Renal cortex interstitium (tissue), 3 donors: ENCODE data around the gene GFY. TPM values are rescaled to one million over a fixed set of nuclear protein-coding genes. Genes with fewer than 3 reads are reported as not detected.

Source experiments
- polyA plus RNA-seq, 3 donors: library from polyadenylated mRNA; unstranded; fragments of 120-200 nt; gene quantifications; one replicate each; pipeline ENCODE4 v1.2.1, GENCODE V29; 2013; ENCODE audit not compliant: insufficient read length in 3 of 3

The GFY gene
- polyA plus RNA-seq, 3 donors: not detected

Other genes with a start within 250 kb of the GFY start
- 1 to 10 TPM; 2.5 to 5.3 (median 3.1) TPM for gene SLC6A16, start 100.2 kb upstream of the GFY start, polyA plus RNA-seq
- 10 to 100 TPM; 34.0 to 49.0 (median 34.6) TPM for gene CD37, start 90.0 kb upstream of the GFY start, polyA plus RNA-seq
- 100 to 1,000 TPM in 1 of 3 donors, 10 to 100 TPM in 2; 88.2 to 114 (median 93.0) TPM for gene TEAD2, start 63.0 kb upstream of the GFY start, polyA plus RNA-seq
- 1 to 10 TPM; 4.0 to 6.4 (median 5.1) TPM for gene DKKL1, start 61.5 kb upstream of the GFY start, polyA plus RNA-seq
- gene KASH5, start 37.1 kb upstream of the GFY start, polyA plus RNA-seq: under 1 TPM; 0.14 to 0.57 (median 0.45) TPM
- gene PTH2, start 1.9 kb upstream of the GFY start, polyA plus RNA-seq: not detected
- gene SLC17A7, start 16.1 kb downstream of the GFY start, polyA plus RNA-seq: under 1 TPM; 0.19 to 0.47 (median 0.33) TPM
- 100 to 1,000 TPM in 1 of 3 donors, 10 to 100 TPM in 2; 85.0 to 102 (median 91.3) TPM for gene PIH1D1, start 26.4 kb downstream of the GFY start, polyA plus RNA-seq
- gene ALDH16A1, start 27.8 kb downstream of the GFY start, polyA plus RNA-seq: 10 to 100 TPM; 14.4 to 27.7 (median 26.4) TPM
- gene FLT3LG, start 48.8 kb downstream of the GFY start, polyA plus RNA-seq: 1 to 10 TPM; 2.5 to 4.4 (median 3.2) TPM
- 1,000 to 10,000 TPM; 2,269 to 2,915 (median 2,804) TPM for gene RPL13A, start 62.2 kb downstream of the GFY start, polyA plus RNA-seq
- gene RPS11, start 71.0 kb downstream of the GFY start, polyA plus RNA-seq: 1,000 to 10,000 TPM; 2,058 to 2,977 (median 2,724) TPM
- gene FCGRT, start 87.3 kb downstream of the GFY start, polyA plus RNA-seq: 100 to 1,000 TPM; 225 to 312 (median 227) TPM
- 10 to 100 TPM; 13.1 to 24.6 (median 23.3) TPM for gene RCN3, start 102.6 kb downstream of the GFY start, polyA plus RNA-seq
- 10 to 100 TPM; 61.9 to 75.9 (median 67.5) TPM for gene NOSIP, start 155.2 kb downstream of the GFY start, polyA plus RNA-seq
- gene PRRG2, start 155.9 kb downstream of the GFY start, polyA plus RNA-seq: 1 to 10 TPM; 5.8 to 6.8 (median 5.9) TPM
- gene PRR12, start 165.8 kb downstream of the GFY start, polyA plus RNA-seq: 10 to 100 TPM; 17.0 to 30.2 (median 28.6) TPM
- gene RRAS, start 214.8 kb downstream of the GFY start, polyA plus RNA-seq: 10 to 100 TPM; 20.6 to 28.9 (median 24.9) TPM
- 10 to 100 TPM; 28.4 to 44.1 (median 43.4) TPM for gene SCAF1, start 216.8 kb downstream of the GFY start, polyA plus RNA-seq
- 10 to 100 TPM; 36.8 to 92.3 (median 57.7) TPM for gene IRF3, start 240.5 kb downstream of the GFY start, polyA plus RNA-seq
- gene BCL2L12, start 240.5 kb downstream of the GFY start, polyA plus RNA-seq: 10 to 100 TPM; 21.0 to 31.6 (median 28.0) TPM